H1 (cell line): ENCODE results near the gene MBP. TPM values are rescaled to one million over a fixed set of nuclear protein-coding genes. Genes with fewer than 3 reads are reported as not detected.

Experiments
- CTCF ChIA-PET: fragments of 300-600 bp; sonication (Branson Sonifier 250); formaldehyde crosslinking; loops from one replicate; lab custom pipeline; 2021; ENCODE audit not compliant: partially characterized antibody; lab: Charles Lee
- POLR2A ChIA-PET: fragments of 300-600 bp; sonication (Branson Sonifier 250); formaldehyde crosslinking; loops from one replicate; lab custom pipeline; 2021; ENCODE audit warnings: inconsistent platforms; ENCODE audit not compliant: partially characterized antibody; lab: Charles Lee
- DNase-seq, 2 experiments: peaks; one replicate each; pipeline versions ENCODE4 v3.0.0 to v3.0.0-alpha.2; 2010 to 2022; ENCODE audit warnings: low spot score in 2 of 2, low read depth in 1 of 2, mixed read lengths in 1 of 2
- FAIRE-seq: peaks from 2 replicates; lab custom pipeline; 2011; peaks lifted over from hg19 to GRCh38; lab: Jason Lieb, UNC
- H2AFZ ChIP-seq: 2 replicates; pipeline ENCODE4 v1.8.1; 2012; ENCODE audit warnings: low read length, inconsistent platforms
- H2AK5ac ChIP-seq: 2 replicates; pipeline ENCODE4 v1.6.1; 2013; ENCODE audit warnings: low read depth, low read length
- H2BK120ac ChIP-seq: replicated peaks from 2 replicates; pipeline ENCODE3; 2013; ENCODE audit warnings: low read depth, low read length, inconsistent platforms
- H2BK12ac ChIP-seq: 2 replicates; pipeline ENCODE4 v1.6.1; 2013; ENCODE audit warnings: low read depth, low read length
- H2BK15ac ChIP-seq: 2 replicates; pipeline ENCODE4 v1.6.1; 2013; ENCODE audit warnings: low read length
- H2BK20ac ChIP-seq: 2 replicates; pipeline ENCODE4 v1.6.1; 2013; ENCODE audit warnings: low read length
- H2BK5ac ChIP-seq: 2 replicates; pipeline ENCODE4 v1.6.1; 2013; ENCODE audit warnings: low read depth, low read length
- H3K14ac ChIP-seq: 2 replicates; pipeline ENCODE4 v1.6.1; 2013; ENCODE audit warnings: inconsistent platforms; ENCODE audit not compliant: insufficient read length
- H3K18ac ChIP-seq: 2 replicates; pipeline ENCODE4 v1.6.1; 2013; ENCODE audit warnings: low read length; ENCODE audit errors: extremely low read depth
- H3K23ac ChIP-seq: 2 replicates; pipeline ENCODE4 v1.6.1; 2013; ENCODE audit warnings: inconsistent platforms; ENCODE audit not compliant: insufficient read length
- H3K23me2 ChIP-seq: 2 replicates; pipeline ENCODE4 v1.6.1; 2013; ENCODE audit warnings: low read depth, low read length
- H3K27ac ChIP-seq: 2 replicates; pipeline ENCODE4 v1.6.1; 2011; ENCODE audit warnings: low read depth, low read length, inconsistent platforms
- H3K27me3 ChIP-seq, 4 experiments: replicated peaks in 1 of 4; 1 replicate in 1 of 4; 2 replicates in 3 of 4; pipeline versions ENCODE4 v1.6.1 to v1.8.1; 2011 to 2013; ENCODE audit warnings: low read length in 3 of 4, mild to moderate bottlenecking in 3 of 4, inconsistent platforms in 2 of 4, mixed read lengths in 2 of 4, moderate library complexity in 1 of 4; ENCODE audit not compliant: control insufficient read depth in 3 of 4, insufficient read depth in 3 of 4; ENCODE audit errors: extremely low read depth in 1 of 4
- H3K36me3 ChIP-seq, 4 experiments: 2 replicates each; pipeline versions ENCODE4 v1.6.1 to v1.8.1; 2011 to 2013; ENCODE audit warnings: mild to moderate bottlenecking in 4 of 4, low read length in 3 of 4, moderate library complexity in 2 of 4, control low read depth in 1 of 4, inconsistent platforms in 1 of 4; ENCODE audit not compliant: insufficient read depth in 4 of 4, control insufficient read depth in 2 of 4
- H3K4ac ChIP-seq: replicated peaks from 2 replicates; pipeline ENCODE3; 2013; ENCODE audit warnings: low read length, low read depth, mixed read lengths, inconsistent platforms; ENCODE audit not compliant: insufficient read length
- H3K4me1 ChIP-seq, 4 experiments: replicated peaks in 1 of 4; 1 replicate in 1 of 4; 2 replicates in 3 of 4; pipeline versions ENCODE4 v1.6.1 to v1.8.1; 2011 to 2013; ENCODE audit warnings: low read length in 3 of 4, inconsistent platforms in 2 of 4, mixed read lengths in 1 of 4; ENCODE audit not compliant: insufficient read depth in 4 of 4, control insufficient read depth in 3 of 4
- H3K4me2 ChIP-seq, 2 experiments: 2 replicates each; pipeline versions ENCODE4 v1.6.1 to v1.8.1; 2011 to 2013; ENCODE audit warnings: low read depth in 2 of 2, low read length in 2 of 2, control low read depth in 1 of 2, inconsistent platforms in 1 of 2, mild to moderate bottlenecking in 1 of 2; ENCODE audit not compliant: insufficient read depth in 1 of 2
- H3K4me3 ChIP-seq, 4 experiments: fragments of 200-600, 300-600 bp in 1 of 4; sonication (generic), shearing (Covaris generic), sonication (Bioruptor Twin) in 1 of 4; 2 replicates each; pipeline versions ENCODE4 v1.5.1 to v1.8.1; 2011 to 2016; ENCODE audit warnings: low read length in 4 of 4, low read depth in 3 of 4, control low read depth in 2 of 4, inconsistent platforms in 2 of 4, mild to moderate bottlenecking in 2 of 4, mixed read lengths in 1 of 4, moderate library complexity in 1 of 4; ENCODE audit not compliant: insufficient read depth in 2 of 4; ENCODE audit errors: extremely low read depth in 1 of 4
- H3K56ac ChIP-seq: replicated peaks from 2 replicates; pipeline ENCODE3; 2013; ENCODE audit warnings: low read depth, mild to moderate bottlenecking, mixed read lengths, low read length, inconsistent platforms; ENCODE audit not compliant: insufficient read length
- H3K79me1 ChIP-seq: 2 replicates; pipeline ENCODE4 v1.6.1; 2013; ENCODE audit warnings: low read depth, low read length, control low read depth
- H3K79me2 ChIP-seq, 2 experiments: 2 replicates each; pipeline versions ENCODE4 v1.6.1 to v1.8.1; 2012 to 2013; ENCODE audit warnings: low read length in 2 of 2, mild to moderate bottlenecking in 2 of 2, inconsistent platforms in 1 of 2; ENCODE audit not compliant: insufficient read depth in 2 of 2, control insufficient read depth in 1 of 2
- H3K9ac ChIP-seq, 4 experiments: replicated peaks in 1 of 4; 1 replicate in 1 of 4; 2 replicates in 3 of 4; pipeline versions ENCODE4 v1.6.1 to v1.8.1; 2011 to 2013; ENCODE audit warnings: low read depth in 3 of 4, low read length in 3 of 4, control low read depth in 2 of 4, mild to moderate bottlenecking in 2 of 4, moderate library complexity in 2 of 4, inconsistent platforms in 1 of 4; ENCODE audit errors: extremely low read depth in 1 of 4
- H3K9me3 ChIP-seq, 2 experiments: 2 replicates each; pipeline versions ENCODE4 v1.6.1 to v1.8.1; 2012 to 2013; ENCODE audit warnings: mild to moderate bottlenecking in 2 of 2, moderate library complexity in 2 of 2, control low read depth in 1 of 2, inconsistent platforms in 1 of 2, low read depth in 1 of 2, low read length in 1 of 2, mixed read lengths in 1 of 2; ENCODE audit not compliant: insufficient read depth in 2 of 2
- H4K20me1 ChIP-seq, 2 experiments: replicated peaks in 1 of 2; 2 replicates each; pipeline versions ENCODE3 to v1.8.1; 2011 to 2013; ENCODE audit warnings: inconsistent platforms in 2 of 2, low read length in 2 of 2, mild to moderate bottlenecking in 1 of 2; ENCODE audit not compliant: insufficient read depth in 2 of 2, control insufficient read depth in 1 of 2
- H4K5ac ChIP-seq: 2 replicates; pipeline ENCODE4 v1.6.1; 2013; ENCODE audit warnings: low read length, low read depth, mixed read lengths, inconsistent platforms; ENCODE audit not compliant: insufficient read length
- H4K8ac ChIP-seq: 2 replicates; pipeline ENCODE4 v1.8.0; 2013; ENCODE audit warnings: mild to moderate bottlenecking, moderate library complexity, low read length, inconsistent platforms; ENCODE audit not compliant: insufficient read depth; ENCODE audit errors: extremely low read depth
- H4K91ac ChIP-seq: replicated peaks from 2 replicates; pipeline ENCODE3; 2013; ENCODE audit warnings: low read length, mixed read lengths, inconsistent platforms; ENCODE audit not compliant: insufficient read length
- GABPA ChIP-seq: IDR thresholded peaks from 2 replicates; pipeline ENCODE4 v1.6.1; 2011; ENCODE audit warnings: mild to moderate bottlenecking, low read length, moderate library complexity, borderline replicate concordance; ENCODE audit not compliant: insufficient read depth
- WGBS, 2 experiments: shearing (Covaris generic) in 1 of 2; methylation state at CpG; one replicate each; pipeline versions ENCODE4 v1.1.6 to v1.1.7; 2013 to 2015; ENCODE audit warnings: low lambda C conversion rate in 2 of 2, mixed read lengths in 2 of 2, inconsistent platforms in 1 of 2, low coverage in 1 of 2, missing lambda C conversion rate in 1 of 2; ENCODE audit not compliant: insufficient replicate concordance in 2 of 2, insufficient coverage in 1 of 2, insufficient read length in 1 of 2; ENCODE audit errors: extremely low coverage in 1 of 2, missing lambda C conversion rate in 1 of 2; 5-methylcytosine and 5-hydroxymethylcytosine counted together
- polyA plus RNA-seq, 7 experiments: library from polyadenylated mRNA; depleted of rRNA in 3 of 7; stranded (reverse) in 5 of 7; unstranded in 2 of 7; fragments of >200 nt in 5 of 7; fragments of 200-250 nt in 2 of 7; gene quantifications; 1 replicate in 5 of 7; 2 replicates in 1 of 7; 4 replicates in 1 of 7; pipeline versions ENCODE4 v1.2.1 to v1.2.3, GENCODE V29; 2011 to 2013; ENCODE audit warnings: missing spikeins in 2 of 7, mixed read lengths in 2 of 7
- total RNA-seq: library from RNA; stranded (reverse); fragmentation: NEBNext Ultra II Directional; extraction: Animal tissue kit (Norgen Biotek cat#: 25700); gene quantifications from 2 replicates; pipeline ENCODE4 v1.2.1, GENCODE V29; 2021

The MBP gene
- total and polyA plus RNA-seq, 2 of the 8 experiments (the other 6 are each of a cell fraction or from before 2014, with no cell fraction given): 7.7 to 19.2 TPM

DNA sequence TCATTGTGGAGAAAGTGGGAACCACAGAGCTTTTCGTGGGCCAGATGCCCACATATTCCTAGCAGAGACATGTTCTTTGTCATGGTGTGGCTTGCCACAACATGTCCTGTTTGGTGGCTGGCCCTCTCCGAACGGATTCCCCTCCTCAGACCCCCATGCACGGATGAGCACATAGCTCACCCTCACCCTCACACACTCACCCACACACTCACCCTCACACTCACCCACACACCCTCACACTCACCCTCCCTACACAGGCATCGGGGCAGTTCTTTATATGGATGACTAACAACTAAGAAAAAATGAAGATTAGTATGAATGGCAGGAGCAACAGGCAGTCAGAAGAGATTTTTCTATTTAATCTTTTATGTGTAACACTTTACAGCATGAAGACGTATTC, 160.3 kb downstream of the MBP start:
- H3K4me2 ChIP-seq: no peak overlapping the region
- no peak overlapping the region for H4K8ac ChIP-seq
- H3K23ac ChIP-seq: no peak overlapping the region
- H3K9me3 ChIP-seq: peaks cover 0 to 2% of the 10 kb centered on the region in 2 experiments; a peak in 1 of 4 replicates
- peak overlapping the region; percentile 64 for H4K91ac ChIP-seq
- 0 out of 2 replicates have a peak overlapping the region, but pooled peaks have one; percentile 23 for H2BK20ac ChIP-seq
- peak overlapping the region; percentile 27 for H3K4ac ChIP-seq
- CTCF ChIA-PET: interaction anchor here (0.6 to 5.4 kb wide), 5 partner anchors 10 to 48 kb away, joined by 3 to 73 read pairs (median 4); no protein-coding TSS in a partner anchor
- H3K23me2 ChIP-seq: peaks cover 6% of the 10 kb centered on the region
- FAIRE-seq (no peak), DNase-seq (no peak)
- no peaks in the 10 kb centered on the region for H4K20me1 ChIP-seq
- POLR2A ChIA-PET: no interaction called here
- H3K9ac ChIP-seq: no peak overlapping the region
- no peaks in the 10 kb centered on the region for H3K27me3 ChIP-seq
- H2BK15ac ChIP-seq: peak overlapping the region; percentile 65; the same call in 1 of the 2 replicates
- peaks cover 4 to 22% (median 14%) of the 10 kb centered on the region in 4 experiments for H3K4me1 ChIP-seq
- no peaks in the 10 kb centered on the region for H3K79me2 ChIP-seq
- no peak overlapping the region for H3K4me3 ChIP-seq
- no peak overlapping the region for H2AK5ac ChIP-seq
- peak overlapping the region; percentile 55; the same call in 1 of the 2 replicates for H2BK5ac ChIP-seq
- WGBS, 2 experiments: 93% methylated on average over 6 of the region's 6 CpGs; no CpG with 5 or more reads in 1 of the 2 experiments
- no peak overlapping the region for H3K14ac ChIP-seq
- peak overlapping the region; percentile 35; the same call in 1 of the 2 replicates for H2BK12ac ChIP-seq
- H2AFZ ChIP-seq: no peak overlapping the region
- no peak overlapping the region for H3K27ac ChIP-seq
- no peak overlapping the region for H2BK120ac ChIP-seq
- H3K79me1 ChIP-seq: no peaks in the 10 kb centered on the region
- H3K56ac ChIP-seq: peak overlapping the region; percentile 72
- H3K18ac ChIP-seq: no peak overlapping the region
- H4K5ac ChIP-seq: no peak overlapping the region
- no peaks in the 10 kb centered on the region for H3K36me3 ChIP-seq
- TF ChIP-seq GABPA: no peak
- TF ChIP-seq, all 59 proteins: peak for 0
